Measurements from ENCODE around the gene CUL5.

CUL5 gene

GRCh38 chr11:107969219-107969618, 39.5 kb upstream of the CUL5 start:
- Histone ChIP-seq H3K4me2 (no peak overlapping the region), H3K4me1 (ENCODE audit: low read depth, poor library complexity, severe bottlenecking) (no peaks in the 10 kb centered on the region), H3K27me3 (ENCODE audit: insufficient read depth, low read depth) (no peaks in the 10 kb centered on the region), H4K20me1 (ENCODE audit: insufficient read depth) (no peaks in the 10 kb centered on the region), H3K36me3 (ENCODE audit: insufficient read depth) (no peaks in the 10 kb centered on the region), H3K79me2 (ENCODE audit: insufficient read depth, low read depth) (no peaks in the 10 kb centered on the region), H2AFZ (ENCODE audit: low read depth) (no peak overlapping the region), H3K27ac (no peak overlapping the region), H3K9ac (no peak overlapping the region), H3K4me3 (IDR thresholded peaks at IDR 0.05; ENCODE audit: insufficient read depth, low read depth, low read length) (no peak overlapping the region)
- TF ChIP-seq CTCF (conservative IDR thresholded peaks at IDR 0.05; ENCODE audit: low read depth, low read length), result no peak

GRCh38 chr11:107970049-107970448, 38.6 kb upstream of the CUL5 start:
- H3K79me2 ChIP-seq (ENCODE audit: insufficient read depth, low read depth), result no peaks in the 10 kb centered on the region
- H3K36me3 ChIP-seq (ENCODE audit: insufficient read depth), result no peaks in the 10 kb centered on the region
- H3K4me1 ChIP-seq (ENCODE audit: low read depth, poor library complexity, severe bottlenecking), result no peaks in the 10 kb centered on the region
- H3K9ac ChIP-seq, result no peak overlapping the region
- no peak overlapping the region for H2AFZ ChIP-seq (ENCODE audit: low read depth)
- H3K4me2 ChIP-seq, result no peak overlapping the region
- no peaks in the 10 kb centered on the region for H4K20me1 ChIP-seq (ENCODE audit: insufficient read depth)
- H3K27me3 ChIP-seq (ENCODE audit: insufficient read depth, low read depth), result no peaks in the 10 kb centered on the region
- H3K27ac ChIP-seq, result no peak overlapping the region
- no peak overlapping the region for H3K4me3 ChIP-seq (IDR thresholded peaks at IDR 0.05; ENCODE audit: insufficient read depth, low read depth, low read length)
- no peak for TF ChIP-seq CTCF (conservative IDR thresholded peaks at IDR 0.05; ENCODE audit: low read depth, low read length)

GRCh38 chr11:107973641-107974040, 35.1 kb upstream of the CUL5 start:
- no peaks in the 10 kb centered on the region for H3K36me3 ChIP-seq (ENCODE audit: insufficient read depth)
- H3K27me3 ChIP-seq (ENCODE audit: insufficient read depth, low read depth), result no peaks in the 10 kb centered on the region
- no peaks in the 10 kb centered on the region for H4K20me1 ChIP-seq (ENCODE audit: insufficient read depth)
- no peak overlapping the region for H3K27ac ChIP-seq
- no peak overlapping the region for H3K9ac ChIP-seq
- no peak for TF ChIP-seq CTCF (conservative IDR thresholded peaks at IDR 0.05; ENCODE audit: low read depth, low read length)
- no peak overlapping the region for H2AFZ ChIP-seq (ENCODE audit: low read depth)
- no peak overlapping the region for H3K4me3 ChIP-seq (IDR thresholded peaks at IDR 0.05; ENCODE audit: insufficient read depth, low read depth, low read length)
- no peak overlapping the region for H3K4me2 ChIP-seq
- H3K79me2 ChIP-seq (ENCODE audit: insufficient read depth, low read depth), result no peaks in the 10 kb centered on the region
- no peaks in the 10 kb centered on the region for H3K4me1 ChIP-seq (ENCODE audit: low read depth, poor library complexity, severe bottlenecking)

- Histone ChIP-seq H3K79me2 (ENCODE audit: insufficient read depth, low read depth) (no peaks in the 10 kb centered on the region), H3K27me3 (ENCODE audit: insufficient read depth, low read depth) (no peaks in the 10 kb centered on the region), H3K36me3 (ENCODE audit: insufficient read depth) (no peaks in the 10 kb centered on the region), H3K9ac (no peak overlapping the region), H3K4me3 (IDR thresholded peaks at IDR 0.05; ENCODE audit: insufficient read depth, low read depth, low read length) (no peak overlapping the region), H3K27ac (no peak overlapping the region), H4K20me1 (ENCODE audit: insufficient read depth) (no peaks in the 10 kb centered on the region), H2AFZ (ENCODE audit: low read depth) (no peak overlapping the region), H3K4me2 (no peak overlapping the region), H3K4me1 (ENCODE audit: low read depth, poor library complexity, severe bottlenecking) (no peaks in the 10 kb centered on the region)
- no peak for TF ChIP-seq CTCF (conservative IDR thresholded peaks at IDR 0.05; ENCODE audit: low read depth, low read length)
These were observed 20.1 kb upstream of the CUL5 start for GRCh38 chr11:107988397-107989158.
